ENCODE measurements around the gene TXNDC5.

The TXNDC5 gene

DNA sequence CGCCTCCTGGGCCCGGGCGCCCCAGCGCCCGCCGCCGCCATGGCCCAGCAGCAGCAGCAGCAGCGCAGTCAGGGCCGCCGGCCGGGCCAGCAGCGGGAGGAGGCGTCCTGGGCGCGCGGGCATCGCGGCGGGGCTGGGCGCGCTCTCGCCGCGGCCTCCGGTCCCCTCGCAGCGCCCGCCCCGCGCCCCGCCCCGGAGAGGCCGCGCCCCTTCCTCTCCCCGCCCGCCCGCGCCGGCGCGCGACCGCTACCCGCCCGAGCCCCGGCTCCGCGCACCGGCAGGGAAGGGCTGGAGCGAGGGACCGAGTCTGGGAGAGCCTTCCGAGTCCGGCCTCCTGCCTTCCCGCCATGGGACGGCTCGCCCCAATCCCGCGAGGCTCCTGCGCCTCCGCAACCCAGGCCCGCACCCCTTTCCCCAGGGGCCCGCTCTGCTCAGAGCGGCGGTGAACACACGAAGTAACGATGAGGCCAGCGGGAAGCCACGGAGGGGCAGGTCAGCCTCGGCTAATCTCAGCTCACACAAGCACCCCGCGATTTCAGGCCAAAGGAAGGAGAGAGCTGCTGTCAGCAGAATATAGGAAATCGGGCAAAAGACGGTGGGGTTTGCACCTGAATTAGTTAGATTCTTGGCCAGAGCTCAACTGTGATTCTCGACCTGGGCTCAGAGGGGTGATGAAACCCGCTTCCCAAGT is at the start of gene TXNDC5:
Gene TXNDC5, minus strand, starts transcription at position 135 of the 691 bp plus-strand sequence. Its CDS starts 12 bp downstream, at position 123.
- no peak for DNase-seq (ENCODE audit: low read depth)

DNA sequence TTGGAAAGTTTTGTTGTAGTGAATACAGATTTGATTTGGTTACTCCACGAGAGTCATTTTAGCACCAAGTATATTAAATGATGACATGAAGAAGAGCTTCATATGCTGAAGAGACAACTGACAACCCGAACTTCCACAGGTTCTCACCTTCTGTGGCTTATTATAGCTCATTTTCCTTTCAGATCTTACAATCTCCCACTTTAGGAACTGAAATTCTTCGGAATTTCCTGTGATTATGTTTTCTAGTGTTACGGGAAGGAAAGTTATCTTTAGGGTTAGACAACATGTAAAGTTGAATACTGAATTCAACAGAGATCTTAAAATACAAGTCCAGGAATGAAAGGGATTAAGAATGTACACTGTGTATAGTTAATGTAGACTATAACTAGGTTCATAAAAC is 49.6 kb upstream of the TXNDC5 start:
- DNase-seq (ENCODE audit: low read depth) = no peak

- no peak for DNase-seq (ENCODE audit: low read depth)
These were observed 48.9 kb upstream of the TXNDC5 start for GRCh38 chr6:7959453-7959852.

DNA sequence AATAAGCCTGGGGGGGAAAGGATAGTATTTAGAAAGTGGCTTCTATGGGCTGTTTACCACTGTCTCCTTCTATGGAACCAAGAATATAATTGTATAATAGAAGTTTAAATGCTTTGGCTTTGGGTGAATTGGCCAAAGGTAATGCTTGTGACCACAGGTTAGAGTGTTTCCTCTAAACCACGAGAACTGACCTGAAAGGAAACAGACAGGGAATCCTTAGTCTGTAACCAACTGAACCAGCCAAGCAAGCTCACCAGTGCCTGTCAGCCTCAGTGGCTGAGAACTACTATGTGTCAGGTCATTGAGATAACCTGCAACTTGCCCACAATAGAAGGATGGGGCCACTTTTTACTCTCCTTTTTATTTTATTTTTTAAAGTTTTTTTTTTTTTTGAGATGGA is 47.9 kb upstream of the TXNDC5 start:
- DNase-seq (ENCODE audit: low read depth) = no peak

GRCh38 chr6:7956257-7956656 is 45.7 kb upstream of the TXNDC5 start:
- no peak for DNase-seq (ENCODE audit: low read depth)

DNA sequence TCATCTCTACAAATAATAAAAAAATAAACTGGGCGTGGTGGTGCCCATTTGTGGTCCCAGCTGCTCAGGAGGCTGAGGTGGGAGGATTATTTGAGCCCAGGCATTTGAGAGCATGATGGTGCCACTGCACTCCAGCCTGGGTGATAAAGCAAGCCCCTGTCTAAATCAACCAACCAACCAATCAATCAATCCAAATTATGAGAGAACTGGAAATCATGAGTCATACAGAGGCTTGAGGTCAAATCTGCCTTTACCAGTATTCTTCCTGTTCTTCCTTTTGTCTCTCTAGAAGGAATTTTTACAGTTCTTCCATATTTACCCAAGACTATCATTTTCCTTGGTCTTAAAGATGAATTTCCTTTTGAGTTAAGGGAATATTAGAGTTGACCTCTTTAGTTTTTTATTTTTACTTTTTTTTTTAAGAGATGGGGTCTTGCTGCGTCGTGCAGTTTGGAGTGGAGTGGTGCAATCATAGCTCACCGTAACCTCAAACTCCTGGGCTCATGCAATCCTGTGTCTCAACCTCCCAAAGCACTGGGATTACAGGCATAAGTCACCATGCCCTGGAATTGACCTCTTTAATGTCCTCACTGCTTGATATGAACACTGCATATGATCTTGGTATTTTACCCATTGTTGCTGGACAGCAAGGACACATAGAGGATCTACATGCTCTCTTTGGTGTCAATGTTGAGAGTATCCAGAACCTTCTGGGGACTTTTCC is 44.1 kb upstream of the TXNDC5 start:
- DNase-seq (ENCODE audit: low read depth) = no peak

DNA sequence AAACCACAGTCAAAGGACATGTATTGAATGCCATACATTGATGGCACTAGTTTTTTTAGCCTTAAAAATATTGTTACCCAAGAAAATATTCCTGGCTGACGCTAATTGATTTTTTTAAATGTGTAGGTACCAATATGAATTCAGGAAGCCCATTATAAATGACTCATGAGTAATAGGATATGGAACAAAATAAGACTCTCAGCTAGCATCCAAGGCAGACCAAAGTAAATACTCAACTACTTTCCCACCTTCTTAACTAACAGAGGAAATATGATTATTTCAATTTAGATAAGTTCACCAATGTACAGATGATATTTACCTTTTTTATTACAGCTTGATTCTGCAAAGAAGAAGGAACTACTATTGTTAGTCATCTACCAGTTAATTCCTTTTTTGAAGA is 43.2 kb upstream of the TXNDC5 start:
- DNase-seq (ENCODE audit: low read depth) = no peak

GRCh38 chr6:7939864-7940228 is 29.3 kb upstream of the TXNDC5 start:
- no peak for DNase-seq (ENCODE audit: low read depth)

DNA sequence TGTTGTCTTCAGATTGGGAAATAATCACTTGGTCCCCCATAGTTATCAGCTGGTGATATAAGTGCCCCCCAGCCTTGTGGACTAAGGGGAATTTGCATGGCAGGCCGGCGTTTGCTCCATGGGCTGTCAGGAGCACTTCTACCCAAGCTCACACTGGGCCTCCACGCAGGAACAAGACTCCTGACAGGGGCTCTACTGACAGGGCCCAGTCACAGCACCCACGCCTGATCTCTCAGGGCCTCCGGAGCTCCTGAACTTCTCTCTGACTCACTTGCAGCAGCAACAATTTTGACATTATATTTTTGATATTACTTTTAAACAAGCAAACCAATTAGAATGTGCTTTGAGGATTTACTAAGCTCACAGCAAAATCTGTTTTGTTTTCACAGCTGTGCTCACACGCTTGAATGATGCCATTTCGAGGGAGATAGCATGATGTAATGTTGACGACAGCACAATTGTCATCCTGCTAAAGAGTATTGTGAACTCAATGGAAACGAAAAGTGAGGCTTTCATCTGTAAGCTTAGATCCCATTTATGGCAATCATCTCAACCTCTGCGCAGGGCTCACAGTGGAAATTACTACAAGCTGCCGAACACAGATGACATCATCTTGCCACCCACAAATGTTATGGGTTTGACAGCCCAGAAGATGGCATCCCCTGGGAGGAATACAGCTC is 28.7 kb upstream of the TXNDC5 start:
- no peak for DNase-seq (ENCODE audit: low read depth)

DNA sequence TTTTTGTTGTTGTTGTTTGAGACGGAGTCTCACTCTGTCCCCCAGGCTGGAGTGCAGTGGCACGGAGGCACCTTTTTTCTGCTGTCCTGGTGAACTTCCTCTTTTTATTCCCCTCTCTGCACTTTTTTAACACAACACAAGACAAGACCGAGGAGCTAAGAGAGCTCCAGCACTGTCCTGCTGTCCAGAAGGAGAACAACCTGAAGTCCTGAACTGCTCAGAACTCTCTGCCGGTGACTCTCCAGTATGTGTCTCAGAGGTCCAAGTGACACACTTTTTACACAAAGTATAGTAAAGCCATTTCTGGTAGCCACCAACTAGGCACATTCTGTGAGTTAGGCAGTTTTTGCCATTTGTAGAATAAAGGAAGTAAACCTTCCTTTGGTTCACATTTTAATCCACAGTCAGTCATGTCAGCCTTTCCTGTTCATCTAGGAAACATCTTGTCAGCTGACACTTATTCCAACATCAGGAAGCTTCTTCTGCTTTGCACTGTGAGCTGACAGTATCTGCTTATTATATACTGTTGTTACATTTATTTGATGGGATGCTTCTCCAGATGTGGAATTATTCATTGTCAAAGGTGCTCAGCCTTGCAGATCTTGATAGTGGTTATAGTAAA is 28.1 kb upstream of the TXNDC5 start:
- DNase-seq (ENCODE audit: low read depth) = no peak

- DNase-seq (ENCODE audit: low read depth) = no peak
These were observed 23.2 kb upstream of the TXNDC5 start for GRCh38 chr6:7933794-7934193.

DNA sequence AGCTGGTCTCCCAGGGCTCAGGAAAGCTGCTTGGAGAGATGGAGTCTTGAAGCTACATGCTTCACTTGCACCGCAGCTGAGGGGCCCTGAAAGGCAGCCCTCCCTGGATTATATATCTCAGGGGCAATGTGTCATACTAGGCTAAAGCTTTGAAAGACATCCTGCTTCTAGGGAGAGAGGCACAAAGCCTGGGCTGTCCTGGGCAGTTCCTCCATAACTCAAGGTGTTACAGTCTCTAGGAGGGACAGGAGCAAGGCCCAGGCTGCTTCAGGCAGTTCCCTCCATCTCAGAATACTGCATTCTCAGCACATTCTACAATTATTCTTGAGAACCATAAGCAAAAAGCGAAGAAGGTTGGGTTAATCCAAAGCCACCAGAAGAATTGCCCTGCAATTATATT is 22.0 kb upstream of the TXNDC5 start:
- no peak for DNase-seq (ENCODE audit: low read depth)

GRCh38 chr6:7924867-7925266 is 14.3 kb upstream of the TXNDC5 start:
- no peak for DNase-seq (ENCODE audit: low read depth)

- no peak for DNase-seq (ENCODE audit: low read depth)
These were observed 12.0 kb upstream of the TXNDC5 start for GRCh38 chr6:7922596-7922995.

GRCh38 chr6:7921632-7922092 is 11.1 kb upstream of the TXNDC5 start:
- DNase-seq (ENCODE audit: low read depth) = no peak

DNA sequence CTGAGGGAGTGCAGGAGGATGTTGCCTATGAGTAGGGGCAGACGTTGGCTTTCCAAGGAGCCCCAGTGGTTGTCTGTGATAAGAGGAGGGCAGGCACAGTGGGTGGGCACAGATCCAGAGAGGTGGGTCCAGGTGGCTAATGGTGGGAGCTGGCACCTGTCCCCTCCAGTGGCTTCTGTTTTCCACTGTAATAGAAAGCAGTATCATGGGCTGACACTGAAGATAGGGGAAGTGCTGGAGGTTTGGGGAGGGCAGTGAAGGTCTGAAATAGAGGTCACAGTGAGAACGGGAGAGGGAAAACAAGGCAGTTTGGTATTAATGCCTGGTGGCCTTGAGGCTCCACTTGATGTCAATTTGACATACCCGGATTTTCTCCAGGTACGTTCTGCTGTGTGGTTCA is 10.5 kb upstream of the TXNDC5 start:
- DNase-seq (ENCODE audit: low read depth) = no peak

DNA sequence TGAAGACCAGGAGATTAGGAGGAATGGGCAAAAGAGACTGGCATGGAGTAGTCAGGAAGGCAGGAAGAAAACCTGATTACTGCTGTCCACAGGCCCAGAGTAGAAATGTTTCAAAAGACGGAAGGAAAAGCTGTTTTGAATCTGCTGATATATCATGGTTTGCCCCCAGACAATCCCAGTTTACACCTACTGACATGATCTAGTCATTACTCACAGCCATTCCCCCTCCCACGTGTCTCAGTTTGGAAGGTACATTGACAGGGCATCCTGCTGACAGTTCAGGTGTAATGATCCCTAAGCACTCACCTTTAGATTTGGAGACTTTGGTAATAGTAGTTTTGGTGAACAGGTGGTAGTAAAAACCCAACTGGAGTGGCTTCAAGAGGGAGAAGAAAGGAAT is 9.8 kb upstream of the TXNDC5 start:
- DNase-seq (ENCODE audit: low read depth) = no peak

DNA sequence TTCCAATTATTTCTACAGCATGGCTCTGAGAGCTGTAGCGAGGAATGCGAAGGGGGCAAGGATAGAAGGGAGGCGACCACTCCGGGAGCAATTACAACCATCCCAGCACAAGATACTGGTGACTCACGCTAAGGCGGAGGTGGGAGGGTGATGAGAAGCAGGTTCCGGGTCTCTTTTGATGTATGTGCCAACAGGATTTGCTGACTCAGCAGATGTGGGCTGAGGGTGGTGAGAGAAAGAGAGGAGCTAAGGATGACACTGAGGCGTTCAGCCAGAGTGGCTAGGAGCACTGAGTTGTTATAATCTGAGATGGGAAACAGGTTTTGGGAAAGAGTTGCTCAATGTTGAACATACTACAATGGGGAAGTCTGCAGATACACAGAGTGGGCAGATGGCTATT is 9.3 kb upstream of the TXNDC5 start:
- no peak for DNase-seq (ENCODE audit: low read depth)

DNA sequence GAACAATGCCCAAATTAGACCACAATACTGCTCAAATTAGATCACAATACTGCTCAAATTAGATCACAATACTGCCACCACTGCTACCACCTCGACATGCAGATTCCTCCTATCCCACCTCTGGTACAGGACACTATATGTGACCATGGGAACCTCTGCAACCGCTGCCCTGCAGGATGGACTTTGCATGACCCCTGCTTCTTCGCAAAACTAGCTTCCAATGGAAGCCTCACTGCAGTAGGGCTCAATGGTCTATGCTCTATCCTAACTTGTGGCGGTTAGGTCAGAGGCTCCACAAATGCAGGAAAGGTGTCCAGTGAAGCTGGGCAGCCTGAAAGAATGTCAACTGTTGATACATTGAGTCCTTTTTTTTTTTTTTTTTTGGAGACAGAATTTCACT is 7.8 kb upstream of the TXNDC5 start:
- DNase-seq (ENCODE audit: low read depth) = no peak

- no peak for DNase-seq (ENCODE audit: low read depth)
These were observed 7.1 kb upstream of the TXNDC5 start for GRCh38 chr6:7917729-7918128.

DNA sequence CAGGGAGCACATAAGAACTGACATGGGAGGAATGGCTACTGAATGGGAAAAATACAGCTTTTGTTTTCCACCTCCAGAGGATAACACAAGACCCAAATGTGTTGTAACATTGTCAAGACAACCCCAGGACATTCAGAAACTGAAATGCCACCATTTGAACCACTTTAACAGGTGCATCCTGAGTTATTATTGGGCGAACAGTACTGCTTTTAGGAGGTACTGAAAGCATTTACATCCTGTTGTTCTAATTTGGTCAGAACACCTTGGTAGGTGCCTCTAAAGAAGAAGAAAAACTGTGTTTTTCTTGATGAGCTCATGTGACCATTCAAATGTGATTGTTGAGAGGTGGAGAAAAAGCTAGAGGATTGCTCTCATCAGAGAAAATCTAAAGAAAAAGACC is 6.4 kb upstream of the TXNDC5 start:
- no peak for DNase-seq (ENCODE audit: low read depth)

GRCh38 chr6:7914991-7915789 is 4.6 kb upstream of the TXNDC5 start:
- no peak for DNase-seq (ENCODE audit: low read depth)

All from CMK (cell line).